Erythroblast (primary cell): ENCODE results near the gene GTF2F1.

Experiments
- GATA1 ChIP-seq: IDR thresholded peaks from 2 replicates; pipeline ENCODE4 v1.6.1; 2011; ENCODE audit warnings: low read depth, mild to moderate bottlenecking, control low read depth, low read length, moderate library complexity
- POLR2A ChIP-seq: IDR thresholded peaks from 2 replicates; pipeline ENCODE4 v1.6.1; 2011; ENCODE audit warnings: mild to moderate bottlenecking, low read length

GRCh38 chr19:6387372-6387771 is 5.6 kb downstream of the GTF2F1 start:
- TF ChIP-seq POLR2A (no peak), GATA1 (no peak)
